Measurements from ENCODE around the gene NXN.
"Not testable (repeated sequence)": the region's sequence is repeated elsewhere in the genome, so short reads cannot be mapped to it uniquely, and the experiment has no call there.

Gene NXN

DNA sequence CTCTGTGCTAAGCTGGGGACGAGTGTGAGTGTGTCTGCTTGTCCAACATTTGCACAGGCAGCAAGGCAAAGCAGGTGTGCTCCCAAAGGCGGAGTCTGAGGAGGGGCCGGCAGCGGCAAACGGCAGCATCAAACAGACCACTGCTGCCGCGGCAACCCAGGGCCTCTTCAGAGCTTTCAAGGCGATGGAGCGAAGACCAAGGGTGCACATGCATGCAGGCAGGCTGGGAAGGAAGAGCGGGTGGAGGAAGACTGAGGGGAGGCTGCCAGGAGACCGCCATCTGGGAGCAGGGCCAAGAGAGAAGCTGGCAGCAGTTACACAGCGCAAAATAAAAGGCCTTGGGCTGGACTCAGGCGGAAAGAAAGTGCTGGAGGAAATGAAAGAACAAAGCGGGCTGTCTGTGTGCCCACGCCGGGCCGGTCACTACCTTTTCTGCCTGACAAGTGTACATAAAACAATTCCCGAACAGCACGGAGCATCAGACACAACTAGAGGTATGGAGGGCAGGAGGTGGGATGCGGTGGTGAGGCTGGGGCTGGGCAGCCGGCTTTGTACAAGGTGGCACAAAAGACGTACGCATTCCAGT is 25.9 kb upstream of the NXN start:
- DNase-seq = no peak

DNA sequence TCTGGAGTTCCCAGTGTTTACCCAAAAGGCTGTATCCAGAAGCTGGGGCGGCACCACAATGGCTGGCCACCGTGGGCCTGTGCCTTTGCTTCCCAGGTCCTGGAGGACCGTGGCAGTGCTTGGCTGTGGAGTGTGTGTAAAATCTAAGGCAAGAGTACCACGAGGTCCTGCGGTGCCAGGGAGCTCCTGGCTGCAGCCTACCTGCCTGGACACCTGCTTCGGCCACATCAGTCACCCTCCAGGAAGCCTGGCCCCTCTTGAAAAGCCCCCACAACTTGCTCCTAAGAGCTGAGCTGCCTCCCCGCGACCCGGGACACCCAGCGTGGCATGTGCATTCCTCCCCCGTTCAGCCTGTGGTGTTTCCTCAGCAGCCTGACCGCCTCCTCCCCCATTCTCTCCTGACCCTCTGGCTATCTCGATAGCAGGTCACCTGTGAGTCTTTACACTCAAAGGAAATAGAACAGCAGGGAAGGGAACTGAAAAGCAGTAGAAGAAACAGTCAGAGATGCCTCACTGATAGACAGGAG is 25.3 kb upstream of the NXN start:
- DNase-seq = no peak

DNA sequence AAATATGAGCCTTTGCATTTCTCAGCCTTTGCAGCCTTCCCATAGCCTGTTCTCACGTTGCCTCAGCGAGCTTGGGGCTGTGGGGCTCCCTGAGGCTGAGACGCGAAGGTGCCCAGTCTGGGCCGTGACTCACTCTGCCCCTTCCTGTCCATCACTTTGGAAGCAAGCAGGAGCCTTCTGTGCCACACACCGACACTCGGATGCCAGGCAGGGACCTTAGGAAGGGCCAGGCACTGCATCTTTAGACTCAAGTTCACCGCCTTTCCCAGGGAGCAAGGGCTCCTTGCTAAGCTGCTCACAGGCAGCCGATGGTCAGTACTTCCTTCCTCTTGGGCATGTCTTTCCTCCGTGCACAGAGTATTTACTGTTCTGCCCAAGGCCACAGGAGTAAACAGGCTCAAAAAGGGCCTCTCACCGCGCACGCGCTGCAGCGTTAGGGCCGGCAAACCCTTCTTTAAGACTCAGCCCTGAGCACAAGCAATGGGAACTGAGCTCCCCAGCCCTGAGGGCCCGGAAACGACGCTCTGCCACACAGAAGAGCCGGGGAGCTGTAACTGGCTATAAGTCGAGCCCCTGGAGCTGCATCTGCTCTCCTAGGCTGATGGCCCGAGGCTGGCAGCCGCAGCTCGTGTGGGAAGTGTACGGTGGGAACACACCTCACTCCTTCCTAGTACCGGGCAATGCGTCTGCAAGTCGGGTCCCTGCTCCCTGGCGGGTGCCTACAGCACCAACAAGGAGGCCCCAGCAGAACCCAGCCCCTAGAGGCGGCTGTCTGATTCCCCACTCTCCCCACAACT is 24.6 kb upstream of the NXN start:
- no peak for DNase-seq

DNA sequence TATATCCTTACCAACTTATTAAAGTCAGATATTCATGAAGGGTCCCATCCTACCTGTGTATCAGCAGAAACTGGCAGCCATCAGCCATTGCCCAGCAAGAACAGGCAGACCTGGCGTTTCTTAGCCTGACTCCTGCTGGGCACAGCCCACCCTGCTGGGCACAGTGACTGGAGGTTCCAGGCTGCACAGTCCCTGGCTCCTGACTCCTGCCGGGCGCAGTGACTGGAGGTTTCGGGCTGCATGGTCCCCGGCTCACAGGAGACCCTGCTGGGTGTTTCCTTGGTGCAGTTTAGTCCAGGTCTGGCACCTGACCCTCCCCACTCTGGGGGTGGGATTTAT is 24.0 kb upstream of the NXN start:
- no peak for DNase-seq

DNA sequence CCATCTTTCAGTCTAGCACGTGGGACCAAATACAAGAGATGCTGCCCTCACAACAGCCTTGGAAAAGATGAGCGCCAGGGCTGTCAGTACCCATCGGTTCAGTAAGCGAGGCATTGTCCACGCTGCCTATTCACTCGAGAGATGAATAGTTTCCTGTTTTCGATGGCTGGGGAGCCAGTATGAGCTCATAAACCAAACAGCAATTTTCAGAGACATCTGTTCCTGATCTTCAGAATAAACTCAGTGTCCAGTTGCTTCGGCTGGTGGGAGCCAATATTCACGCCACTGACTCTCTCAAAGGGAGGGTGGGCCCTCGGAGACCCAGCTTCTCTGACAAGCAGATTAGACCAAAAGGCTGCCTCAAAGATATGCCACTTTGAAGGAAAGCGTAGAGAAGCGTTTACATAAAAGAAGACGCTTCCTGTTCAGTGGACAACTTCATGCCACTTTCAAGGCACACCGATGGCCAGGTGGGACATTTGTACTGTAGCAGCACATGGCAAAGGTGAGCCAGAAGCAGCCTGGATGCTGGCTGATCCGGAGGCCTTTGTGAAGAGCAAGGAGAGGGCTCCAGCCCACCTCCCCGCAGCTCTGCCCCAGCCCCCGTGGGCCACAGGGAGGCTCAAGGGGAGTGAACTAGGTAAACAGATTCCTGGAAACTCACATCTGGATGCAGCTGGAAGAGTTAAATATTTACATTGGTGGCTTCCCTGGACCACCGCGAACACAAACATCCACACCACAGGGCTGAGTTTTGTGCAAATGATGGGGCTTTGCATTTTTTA is 23.4 kb upstream of the NXN start:
- DNase-seq = peak; percentile 40

DNA sequence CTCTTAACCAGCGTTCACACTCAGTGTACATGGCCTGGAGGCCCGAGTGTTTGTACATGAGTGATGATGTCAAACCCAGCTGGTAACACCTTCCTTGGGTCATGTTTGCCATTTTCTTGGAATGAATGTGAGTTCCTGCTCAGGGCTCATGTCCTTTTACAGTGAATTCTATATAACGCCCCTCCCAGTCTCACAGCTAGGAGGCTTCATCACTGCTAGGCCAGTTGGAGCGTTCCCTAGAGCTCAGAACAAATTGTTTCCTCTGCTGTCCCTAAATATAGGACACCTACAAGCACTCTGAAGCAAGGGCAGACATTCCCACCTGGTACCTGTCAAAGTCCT is 22.8 kb upstream of the NXN start:
- no peak for DNase-seq

DNA sequence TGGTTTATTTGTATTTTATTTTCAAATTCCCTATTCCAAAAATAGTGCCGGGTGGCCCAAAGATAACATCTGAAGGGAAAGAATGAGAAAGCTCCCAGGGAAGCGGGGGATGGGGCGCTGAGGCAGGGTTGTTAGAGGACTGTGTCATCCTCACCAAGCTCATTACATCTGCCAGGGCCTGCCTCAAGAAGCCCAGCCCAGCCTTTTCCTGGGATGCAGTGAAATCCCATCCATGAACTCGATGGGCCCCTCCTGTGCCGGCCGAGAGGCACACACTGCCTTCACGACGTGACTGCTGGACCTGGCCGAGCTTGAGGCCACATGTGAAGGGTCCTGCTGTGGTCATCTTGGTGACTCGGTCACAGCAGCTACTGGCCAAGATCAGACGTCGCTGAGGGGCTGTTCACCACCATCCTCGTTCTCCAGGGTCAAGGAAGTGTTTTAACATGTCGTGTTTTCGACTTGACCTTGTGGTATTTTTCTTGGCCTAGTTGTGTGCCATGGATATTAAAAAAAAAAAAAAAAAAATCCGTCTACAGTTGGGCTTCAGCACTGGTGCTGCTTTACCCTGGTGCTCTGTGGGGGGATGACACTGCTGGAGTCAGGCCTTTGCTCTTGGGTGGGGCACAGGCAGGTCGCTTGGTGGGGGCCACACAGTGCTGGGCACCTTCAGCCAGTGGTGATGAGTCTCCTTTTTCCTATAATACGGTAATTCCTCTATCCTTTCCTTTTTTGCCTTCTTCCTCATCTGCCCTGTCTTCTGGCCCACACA is 22.2 kb upstream of the NXN start:
- no peak for DNase-seq

DNA sequence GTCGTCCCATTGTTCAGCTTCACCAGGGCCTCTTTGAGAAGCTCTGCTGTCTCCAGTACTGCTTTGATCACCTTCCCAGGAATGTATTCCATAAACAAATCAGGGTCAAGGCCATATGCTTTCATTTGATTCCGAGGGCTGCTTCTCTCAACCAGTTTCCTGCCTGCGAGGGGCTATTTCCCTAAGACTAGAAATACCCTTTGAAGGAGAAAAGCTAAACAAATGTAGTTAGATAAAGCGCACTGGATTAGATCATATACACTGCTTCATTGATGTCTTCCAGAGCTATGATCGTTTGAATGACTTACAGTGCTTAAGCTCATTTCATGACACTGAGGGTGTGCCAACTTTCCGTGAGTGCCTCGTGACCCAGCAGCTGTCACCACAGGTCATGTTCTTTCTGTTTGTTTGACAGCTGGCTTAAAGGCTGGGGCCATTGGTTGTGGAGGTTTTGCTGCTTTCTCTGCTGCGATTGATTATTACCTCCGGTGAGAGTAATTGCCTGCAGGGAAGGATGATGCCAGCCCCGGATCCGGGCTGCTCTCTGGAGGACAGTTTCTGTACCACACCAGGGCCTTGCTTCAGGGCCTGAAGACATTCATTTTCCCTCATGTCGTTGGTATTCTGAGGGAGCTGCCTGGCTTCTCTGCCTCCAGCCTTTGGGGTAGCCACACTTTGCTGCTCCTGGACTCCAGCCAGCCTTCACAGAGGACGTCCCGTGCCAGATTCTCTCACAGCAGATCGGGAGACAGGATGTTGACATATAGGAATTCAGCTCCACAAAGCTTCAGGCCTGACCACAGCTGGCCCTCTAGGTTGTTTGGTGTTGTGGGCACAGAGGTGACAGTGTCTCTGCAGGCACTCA is 21.3 kb upstream of the NXN start:
- no peak for DNase-seq

DNA sequence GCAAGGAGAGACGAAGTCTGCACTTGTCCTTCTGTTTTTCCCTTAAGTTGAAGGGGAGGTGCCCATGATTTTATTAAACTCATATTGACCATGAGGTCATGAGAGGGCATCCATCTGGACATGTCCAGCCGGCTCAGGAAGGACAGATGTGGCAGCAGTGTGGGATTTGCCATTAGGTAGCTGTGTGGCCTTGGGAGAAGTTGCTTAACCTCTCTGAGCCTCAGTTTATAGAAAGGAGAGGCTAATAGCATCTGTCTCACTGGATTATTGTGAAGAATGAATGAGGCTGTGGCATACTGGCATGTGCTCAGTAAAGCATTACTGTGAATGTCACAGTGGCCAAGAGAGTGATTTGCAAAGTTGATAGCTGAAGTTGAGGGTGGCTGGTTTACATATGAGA is 18.5 kb upstream of the NXN start:
- no peak for DNase-seq

DNA sequence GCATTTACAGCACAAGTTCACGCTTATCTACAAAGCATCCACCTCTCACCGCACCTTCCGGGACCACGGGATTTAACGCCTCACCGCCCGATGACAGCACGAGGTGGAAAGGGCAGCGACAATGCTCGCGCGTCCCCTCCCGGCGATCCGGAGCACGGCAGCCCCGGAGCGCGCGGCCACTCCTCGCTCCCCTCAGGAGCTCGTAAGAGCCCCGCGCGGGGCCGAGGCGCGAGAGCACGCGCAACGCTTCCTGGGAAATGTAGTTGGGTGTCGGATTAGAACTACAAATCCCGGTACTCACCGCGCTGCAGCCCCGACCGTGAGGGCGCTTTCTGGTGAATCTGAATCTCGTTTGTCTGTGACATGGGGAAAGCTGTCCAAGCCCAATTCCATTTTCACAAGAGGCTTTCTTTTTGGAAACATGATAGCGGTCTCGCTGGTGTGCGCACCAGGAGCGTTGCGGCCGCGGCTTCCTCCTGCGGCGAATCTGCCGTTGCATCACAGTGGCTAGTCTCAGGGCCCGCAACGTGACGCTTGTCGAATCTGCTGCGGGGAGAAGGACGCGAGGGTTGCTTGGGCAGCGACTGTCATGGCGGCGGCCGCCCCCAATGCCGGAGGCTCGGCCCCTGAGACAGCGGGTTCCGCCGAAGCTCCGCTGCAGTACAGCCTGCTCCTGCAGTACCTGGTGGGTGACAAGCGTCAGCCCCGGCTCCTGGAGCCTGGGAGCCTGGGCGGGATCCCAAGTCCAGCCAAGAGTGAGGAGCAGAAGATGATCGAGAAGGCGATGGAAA is 17.2 kb upstream of the NXN start, which contains the start of gene TIMM22:
TIMM22 (plus strand) TSS at position 576 of the 791 bp plus-strand sequence; CDS start at position 590, 14 bp downstream.
- DNase-seq = peak; percentile 95

DNA sequence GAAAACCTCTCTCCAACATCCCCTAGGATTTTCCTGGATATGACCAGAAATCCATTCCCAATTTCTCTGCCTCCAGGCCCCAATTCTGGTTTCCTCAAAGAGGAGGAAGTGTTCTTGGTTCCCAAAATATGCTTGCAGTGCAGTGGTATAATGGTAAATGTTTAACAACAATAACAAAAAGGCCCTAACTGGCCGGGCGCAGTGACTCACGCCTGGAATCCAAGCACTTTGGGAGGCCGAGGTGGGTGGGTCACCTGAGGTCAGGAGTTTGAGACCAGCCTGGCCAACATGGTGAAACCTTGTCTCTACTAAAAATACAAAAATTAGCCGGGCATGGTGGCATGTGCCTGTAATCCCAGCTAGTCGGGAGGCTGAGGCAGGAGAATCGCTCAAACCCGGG is 15.7 kb upstream of the NXN start:
- DNase-seq = not testable (repeated sequence)

DNA sequence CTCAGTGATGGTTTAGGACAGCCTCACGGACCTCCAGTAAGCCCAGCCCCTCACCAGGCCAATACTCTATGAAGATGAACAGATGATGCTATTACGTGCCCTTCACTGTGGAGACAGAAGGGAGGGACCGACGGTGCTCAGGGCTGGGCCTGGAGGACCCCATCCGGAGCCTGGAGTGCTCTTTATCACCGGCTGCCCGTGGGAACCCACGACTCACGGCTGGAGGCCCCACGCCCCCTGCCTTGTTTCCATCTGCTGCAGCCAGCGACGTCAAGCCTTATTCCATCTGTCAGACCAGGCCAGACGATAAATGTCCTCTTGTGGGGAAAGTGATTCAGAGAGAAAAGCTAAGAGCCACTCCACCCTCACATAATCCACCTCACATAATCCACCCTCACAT is 13.4 kb upstream of the NXN start:
- no peak for DNase-seq

DNA sequence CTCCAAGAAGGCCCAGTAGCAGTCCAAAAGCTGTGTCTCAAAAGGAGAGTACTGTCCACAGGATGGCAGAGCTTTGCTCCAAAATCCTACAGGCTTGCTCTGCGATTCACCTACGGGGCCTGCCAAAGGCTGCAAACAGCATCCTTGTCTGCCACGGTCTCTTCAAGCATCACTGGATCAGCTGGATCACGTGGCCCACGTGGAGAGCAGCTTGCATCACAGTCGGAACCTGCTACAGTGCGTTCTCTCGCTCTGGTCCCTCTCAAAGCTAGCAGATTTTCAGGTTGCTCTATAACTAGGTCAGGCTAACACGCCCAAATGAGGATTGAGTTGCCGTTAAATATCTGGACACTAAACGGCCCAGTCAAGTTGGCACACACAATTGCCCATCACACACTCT is 9.0 kb upstream of the NXN start:
- no peak for DNase-seq

DNA sequence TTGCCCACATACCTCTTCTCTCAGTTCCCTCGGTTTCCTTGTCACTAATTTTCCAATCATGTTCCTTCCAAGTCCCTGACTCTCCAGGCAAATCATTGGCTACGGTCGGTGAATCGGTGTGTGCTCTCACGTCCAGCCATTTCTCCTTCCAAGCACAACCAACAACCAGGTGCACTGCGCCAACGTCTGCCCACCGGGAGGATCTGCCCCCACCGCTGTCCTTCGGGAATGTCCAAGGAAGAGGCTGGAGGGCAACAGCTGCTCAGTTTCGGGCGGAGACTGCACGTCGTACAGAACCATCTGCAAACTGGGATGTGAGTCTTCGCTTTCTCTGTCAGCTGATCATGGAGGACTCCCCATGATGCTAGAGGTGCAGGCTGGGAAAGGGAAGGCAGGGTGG is 8.4 kb upstream of the NXN start:
- DNase-seq = no peak

DNA sequence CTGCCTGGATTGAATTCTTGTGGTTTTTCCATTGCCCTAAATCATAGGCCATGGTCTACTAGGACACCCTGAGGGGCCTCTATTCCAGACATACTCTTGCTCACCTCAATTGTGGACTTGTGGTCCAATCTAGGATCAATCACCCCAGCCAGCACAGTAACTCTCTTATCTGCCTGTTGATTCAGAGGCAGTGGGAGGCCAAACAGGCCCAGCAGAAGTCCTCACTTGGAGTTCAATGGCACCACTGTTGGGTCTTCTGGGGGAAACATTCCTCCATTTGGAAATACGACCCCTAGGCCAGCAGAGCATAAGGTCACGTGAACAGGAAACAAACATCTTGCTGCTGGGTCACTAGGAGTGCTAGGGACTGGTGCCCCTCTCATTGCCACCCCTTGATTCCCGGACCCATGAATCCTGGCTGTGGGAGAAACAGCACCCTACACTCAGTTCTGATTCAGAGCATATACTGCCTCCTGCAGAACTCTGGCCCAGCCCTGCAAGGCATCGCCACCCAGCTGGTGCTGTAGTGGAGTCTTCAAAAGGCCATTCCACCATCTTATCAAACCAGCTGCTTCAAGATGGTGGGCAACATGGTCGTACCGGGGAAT is 6.8 kb upstream of the NXN start:
- DNase-seq = no peak

DNA sequence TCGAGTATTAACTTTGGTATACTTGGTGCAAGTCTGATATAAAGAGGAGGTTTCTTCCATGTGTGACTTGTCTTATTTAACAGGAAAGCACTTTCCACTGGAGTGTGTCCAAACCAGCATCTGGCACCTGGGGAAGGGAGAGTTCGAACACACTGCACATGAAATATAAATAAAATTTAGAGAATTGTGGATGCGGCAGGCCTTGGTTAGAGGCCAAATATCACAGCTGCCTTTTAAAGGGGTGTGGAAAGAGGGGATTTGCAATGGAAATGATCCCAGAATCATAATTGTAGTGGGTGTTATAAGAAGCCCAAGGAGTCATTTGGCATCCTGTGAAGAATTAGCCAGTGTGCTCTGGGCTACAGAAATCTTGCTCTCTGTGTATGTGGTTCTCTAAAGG is 4.3 kb upstream of the NXN start:
- no peak for DNase-seq

DNA sequence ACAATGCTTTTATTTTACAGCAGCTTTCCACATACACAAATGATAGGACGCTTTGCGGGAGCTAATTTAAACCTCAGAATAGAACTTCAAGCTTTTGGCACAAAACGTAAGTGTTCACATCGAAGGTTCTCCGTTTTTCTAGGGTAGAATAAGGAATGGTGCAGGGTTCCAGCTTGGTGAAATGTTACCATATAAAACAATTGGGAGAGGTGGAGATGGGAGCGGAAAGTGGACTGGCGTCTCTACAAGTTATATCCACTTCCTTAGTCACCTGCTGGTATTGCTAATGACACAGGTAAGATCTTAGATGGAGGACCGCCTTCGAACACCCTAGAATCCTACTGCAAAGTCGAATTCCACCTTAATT is 1.7 kb upstream of the NXN start:
- no peak for DNase-seq

DNA sequence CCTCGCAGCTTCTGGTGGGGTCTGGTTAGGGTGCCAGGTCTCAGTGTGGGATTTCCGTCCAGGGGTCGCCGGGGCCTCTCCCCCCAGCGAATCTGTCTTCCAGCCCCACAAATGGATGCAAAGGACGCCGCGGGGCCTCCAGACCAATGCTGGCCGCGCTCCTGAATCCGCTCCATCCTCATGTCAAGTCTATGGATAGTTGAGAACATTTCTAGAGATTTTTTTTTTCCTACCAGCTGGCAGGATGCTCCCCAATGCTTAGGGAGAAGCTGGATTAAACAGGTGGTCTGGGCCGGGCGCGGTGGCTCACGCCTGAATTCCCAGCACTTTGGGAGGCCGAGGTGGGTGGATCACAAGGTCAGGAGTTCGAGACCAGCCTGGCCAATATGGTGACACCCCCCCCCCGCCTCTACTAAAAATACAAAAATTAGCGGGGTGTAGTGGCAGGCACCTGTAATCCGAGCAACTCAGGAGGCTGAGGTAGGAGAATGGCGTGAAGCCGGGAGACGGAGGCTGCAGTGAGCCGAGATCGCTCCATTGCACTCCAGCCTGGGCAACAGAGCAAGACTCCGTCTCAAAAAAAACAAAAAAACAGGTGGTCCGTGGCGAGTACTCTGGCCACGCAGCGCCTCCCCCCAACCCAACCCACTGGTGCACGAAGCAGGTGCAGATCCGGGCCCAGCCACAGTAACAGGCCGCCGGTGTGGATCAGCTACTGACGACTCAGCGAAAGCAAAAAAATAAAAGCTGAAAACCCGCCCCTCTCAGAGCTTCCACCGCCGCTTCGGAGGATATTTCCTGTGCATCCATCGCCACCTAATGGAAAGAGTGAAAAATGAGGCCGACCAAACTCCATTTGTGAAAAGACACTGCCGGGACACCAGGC is 1.1 kb upstream of the NXN start:
- peak; percentile 92 for DNase-seq

DNA sequence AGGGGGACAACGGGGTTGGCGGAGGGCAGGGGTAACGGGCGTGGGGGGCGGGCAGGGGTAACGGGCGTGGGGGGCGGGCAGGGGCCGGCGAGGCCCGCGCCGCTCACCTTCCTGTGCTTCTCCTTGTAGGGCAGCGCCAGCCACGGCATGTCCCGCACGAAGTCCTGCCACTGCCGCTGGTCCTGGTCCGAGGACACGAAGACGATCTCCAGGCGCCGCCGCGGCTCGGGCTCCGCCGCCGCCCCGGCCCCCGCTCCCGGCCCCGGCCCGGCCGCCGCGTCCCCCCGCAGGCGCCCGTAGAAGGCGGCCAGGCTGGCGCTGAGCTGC is 401 bp downstream of the NXN start:
- DNase-seq = no peak

Data from amniotic stem cell (primary cell).